Choroid plexus epithelial cell (primary cell): ENCODE data around the gene EIF4B.

Experiments used
- DNase-seq: peaks from one replicate; pipeline ENCODE4 v3.0.0-alpha.2; 2010; ENCODE audit warnings: low read depth
- H3K4me3 ChIP-seq: 2 replicates; pipeline ENCODE4 v1.5.1; 2011; ENCODE audit warnings: low read depth, mild to moderate bottlenecking, control low read depth, low read length, moderate library complexity
- TF ChIP-seq, protein P1 (sequence below): conservative IDR thresholded peaks from 2 replicates; pipeline ENCODE4 v1.5.1; 2011; ENCODE audit warnings: low read depth, mild to moderate bottlenecking, control low read depth, inconsistent platforms, low read length, moderate library complexity

The EIF4B gene

GRCh38 chr12:52971679-52972329 is 34.5 kb upstream of the EIF4B start:
- DNase-seq: peak; percentile 88
- H3K4me3 ChIP-seq: no peak overlapping the region
- TF ChIP-seq, protein P1, sequence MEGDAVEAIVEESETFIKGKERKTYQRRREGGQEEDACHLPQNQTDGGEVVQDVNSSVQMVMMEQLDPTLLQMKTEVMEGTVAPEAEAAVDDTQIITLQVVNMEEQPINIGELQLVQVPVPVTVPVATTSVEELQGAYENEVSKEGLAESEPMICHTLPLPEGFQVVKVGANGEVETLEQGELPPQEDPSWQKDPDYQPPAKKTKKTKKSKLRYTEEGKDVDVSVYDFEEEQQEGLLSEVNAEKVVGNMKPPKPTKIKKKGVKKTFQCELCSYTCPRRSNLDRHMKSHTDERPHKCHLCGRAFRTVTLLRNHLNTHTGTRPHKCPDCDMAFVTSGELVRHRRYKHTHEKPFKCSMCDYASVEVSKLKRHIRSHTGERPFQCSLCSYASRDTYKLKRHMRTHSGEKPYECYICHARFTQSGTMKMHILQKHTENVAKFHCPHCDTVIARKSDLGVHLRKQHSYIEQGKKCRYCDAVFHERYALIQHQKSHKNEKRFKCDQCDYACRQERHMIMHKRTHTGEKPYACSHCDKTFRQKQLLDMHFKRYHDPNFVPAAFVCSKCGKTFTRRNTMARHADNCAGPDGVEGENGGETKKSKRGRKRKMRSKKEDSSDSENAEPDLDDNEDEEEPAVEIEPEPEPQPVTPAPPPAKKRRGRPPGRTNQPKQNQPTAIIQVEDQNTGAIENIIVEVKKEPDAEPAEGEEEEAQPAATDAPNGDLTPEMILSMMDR: no peak

DNA sequence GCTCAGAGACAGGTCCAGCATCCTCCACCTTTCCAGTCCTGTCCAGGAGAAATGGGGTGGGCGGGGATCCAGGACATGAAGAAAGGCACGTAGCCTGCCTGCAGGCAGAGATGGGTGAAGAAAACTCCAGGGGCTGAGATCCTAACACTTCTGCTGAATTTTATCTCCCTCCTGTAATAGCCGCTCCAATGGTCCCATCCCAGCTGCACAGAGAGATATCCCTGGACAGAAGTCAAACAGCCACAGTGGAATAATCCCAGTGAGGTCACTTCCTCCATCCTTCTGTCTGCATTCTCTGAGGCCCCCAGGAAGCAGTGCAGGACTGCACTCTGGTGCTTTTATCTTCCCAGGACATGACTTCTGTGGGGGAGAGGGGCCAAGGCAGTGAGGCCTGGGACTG is 31.1 kb upstream of the EIF4B start:
- DNase-seq: peak; percentile 42
- H3K4me3 ChIP-seq: no peak overlapping the region
- TF ChIP-seq, protein P1: no peak

DNA sequence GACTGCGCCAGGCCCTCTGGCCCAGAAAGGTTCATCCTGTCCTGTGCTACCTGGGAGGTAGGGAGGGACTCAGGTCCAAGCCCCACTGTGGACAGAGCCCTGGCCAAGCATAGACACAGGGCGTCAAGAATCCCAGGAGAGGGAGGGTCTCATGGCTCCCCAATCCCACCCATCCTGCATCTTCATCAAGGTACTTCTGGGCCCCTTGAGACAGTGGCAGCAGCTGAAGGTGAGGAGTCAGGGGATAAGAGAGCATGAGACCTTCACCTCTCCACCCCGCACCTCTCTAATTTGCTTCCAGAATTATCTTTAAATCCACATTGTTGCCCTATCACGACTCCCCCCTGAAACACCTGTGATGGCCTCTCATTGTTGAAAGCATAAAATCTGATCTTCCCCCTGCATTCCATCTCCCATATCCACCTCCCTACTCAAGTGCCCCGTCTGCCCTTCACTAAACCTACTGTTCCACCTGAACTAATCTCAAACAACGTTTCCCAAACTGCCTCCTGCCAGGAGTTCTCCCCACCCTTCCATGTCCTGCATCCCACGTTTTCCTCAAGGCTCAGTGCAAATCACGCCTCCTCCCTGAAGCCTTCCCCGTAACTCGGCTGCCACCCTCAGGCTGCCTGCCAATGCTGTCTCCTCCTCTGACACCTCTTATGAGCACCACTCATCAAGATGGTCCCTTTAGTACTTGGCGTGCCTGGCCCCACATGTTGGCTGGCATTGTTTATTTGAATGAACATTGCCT is 30.3 kb upstream of the EIF4B start:
- H3K4me3 ChIP-seq: no peak overlapping the region
- TF ChIP-seq, protein P1: peak; percentile 22
- peak; percentile 42 for DNase-seq

- DNase-seq: peak; percentile 63
- no peak overlapping the region for H3K4me3 ChIP-seq
- TF ChIP-seq, protein P1: no peak
Observed at GRCh38 chr12:52976574-52977071, 29.6 kb upstream of the EIF4B start.

DNA sequence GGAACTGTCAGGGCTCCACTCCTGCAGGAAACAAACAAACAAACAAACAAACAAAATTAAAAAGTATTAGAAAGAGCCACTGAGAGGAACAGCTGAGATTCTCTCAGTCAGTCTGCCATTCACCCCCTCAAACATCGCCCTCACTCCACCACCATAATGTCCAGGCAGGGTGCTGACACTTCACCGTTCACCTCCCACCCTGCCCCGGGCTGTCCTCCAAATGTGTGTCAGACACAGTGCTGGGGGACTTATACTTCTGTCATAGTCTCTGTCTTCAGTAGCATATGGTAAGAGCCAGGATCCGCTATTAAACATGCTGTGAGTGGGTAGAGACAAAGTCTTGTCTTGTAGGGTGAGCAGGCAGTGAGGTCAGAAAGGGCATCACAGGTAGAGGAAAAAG is 29.1 kb upstream of the EIF4B start:
- no peak for DNase-seq
- H3K4me3 ChIP-seq: no peak overlapping the region
- TF ChIP-seq, protein P1: no peak

DNA sequence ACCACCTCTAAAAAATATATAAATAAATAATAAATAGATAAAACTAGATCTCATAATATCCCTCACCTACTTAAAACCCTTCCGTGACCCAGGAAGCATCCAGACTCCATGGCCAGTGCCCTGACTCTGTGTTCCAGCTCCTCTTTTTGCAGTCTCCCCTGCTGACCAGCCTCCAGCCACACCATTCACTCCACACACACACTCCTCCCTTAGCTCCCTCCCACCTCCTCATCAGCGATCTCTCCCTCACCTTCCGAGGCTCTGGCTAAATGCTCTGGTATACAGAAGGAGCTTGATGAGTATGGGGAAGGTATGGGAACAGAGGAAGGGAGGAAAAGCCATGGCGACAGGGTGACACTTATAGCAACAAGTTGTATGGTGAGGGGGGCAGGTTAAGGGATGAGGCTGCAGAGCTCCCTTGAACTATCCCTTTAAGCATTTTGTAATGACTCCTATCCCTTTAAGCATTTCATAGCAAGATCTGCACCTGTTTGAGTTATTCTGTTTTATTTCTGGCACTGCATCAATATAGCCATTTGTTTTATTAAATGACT is 26.1 kb upstream of the EIF4B start:
- H3K4me3 ChIP-seq: no peak overlapping the region
- TF ChIP-seq, protein P1: no peak
- no peak for DNase-seq
